Measurements from ENCODE around the gene TYMP.

TYMP gene

DNA sequence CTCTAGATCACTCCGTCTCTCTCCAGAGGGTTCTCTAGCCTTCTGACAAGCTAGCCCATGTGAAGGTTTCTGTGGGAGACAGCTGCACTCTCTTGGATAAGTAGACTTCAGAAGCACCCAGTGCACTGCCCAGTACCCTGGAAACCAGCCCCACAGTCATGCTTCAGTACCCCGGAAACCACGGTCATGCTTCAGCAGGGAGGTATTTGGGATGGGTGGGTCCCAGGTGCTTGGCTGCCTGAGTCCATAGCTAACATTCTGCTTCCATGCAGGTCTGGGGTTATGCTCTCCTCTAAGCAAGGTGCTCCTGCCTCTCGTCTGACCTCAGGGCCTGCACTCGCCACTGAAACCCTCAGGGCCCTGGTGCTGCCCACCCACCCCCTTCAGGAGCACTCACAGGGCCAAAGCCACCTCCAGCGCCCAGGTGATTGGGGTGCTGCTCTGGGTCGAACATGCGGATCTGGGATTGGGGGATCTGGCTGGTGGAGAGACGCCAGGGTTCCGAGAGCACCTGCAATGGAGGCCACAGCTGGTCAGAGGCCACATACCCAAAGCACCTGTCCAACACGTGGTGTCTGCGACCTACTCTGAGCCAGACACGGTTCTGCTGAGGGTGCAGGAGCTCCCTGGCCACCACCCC, 40.2 kb upstream of the TYMP start:
- TF ChIP-seq, protein P1, sequence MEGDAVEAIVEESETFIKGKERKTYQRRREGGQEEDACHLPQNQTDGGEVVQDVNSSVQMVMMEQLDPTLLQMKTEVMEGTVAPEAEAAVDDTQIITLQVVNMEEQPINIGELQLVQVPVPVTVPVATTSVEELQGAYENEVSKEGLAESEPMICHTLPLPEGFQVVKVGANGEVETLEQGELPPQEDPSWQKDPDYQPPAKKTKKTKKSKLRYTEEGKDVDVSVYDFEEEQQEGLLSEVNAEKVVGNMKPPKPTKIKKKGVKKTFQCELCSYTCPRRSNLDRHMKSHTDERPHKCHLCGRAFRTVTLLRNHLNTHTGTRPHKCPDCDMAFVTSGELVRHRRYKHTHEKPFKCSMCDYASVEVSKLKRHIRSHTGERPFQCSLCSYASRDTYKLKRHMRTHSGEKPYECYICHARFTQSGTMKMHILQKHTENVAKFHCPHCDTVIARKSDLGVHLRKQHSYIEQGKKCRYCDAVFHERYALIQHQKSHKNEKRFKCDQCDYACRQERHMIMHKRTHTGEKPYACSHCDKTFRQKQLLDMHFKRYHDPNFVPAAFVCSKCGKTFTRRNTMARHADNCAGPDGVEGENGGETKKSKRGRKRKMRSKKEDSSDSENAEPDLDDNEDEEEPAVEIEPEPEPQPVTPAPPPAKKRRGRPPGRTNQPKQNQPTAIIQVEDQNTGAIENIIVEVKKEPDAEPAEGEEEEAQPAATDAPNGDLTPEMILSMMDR (IDR thresholded peaks at IDR 0.05; ENCODE audit: low read length, missing control alignments) = no peak
- H3K4me3 ChIP-seq (replicated peaks; ENCODE audit: low read depth, low read length) = no peak overlapping the region
- no peak for DNase-seq (ENCODE audit: low read depth)

DNA sequence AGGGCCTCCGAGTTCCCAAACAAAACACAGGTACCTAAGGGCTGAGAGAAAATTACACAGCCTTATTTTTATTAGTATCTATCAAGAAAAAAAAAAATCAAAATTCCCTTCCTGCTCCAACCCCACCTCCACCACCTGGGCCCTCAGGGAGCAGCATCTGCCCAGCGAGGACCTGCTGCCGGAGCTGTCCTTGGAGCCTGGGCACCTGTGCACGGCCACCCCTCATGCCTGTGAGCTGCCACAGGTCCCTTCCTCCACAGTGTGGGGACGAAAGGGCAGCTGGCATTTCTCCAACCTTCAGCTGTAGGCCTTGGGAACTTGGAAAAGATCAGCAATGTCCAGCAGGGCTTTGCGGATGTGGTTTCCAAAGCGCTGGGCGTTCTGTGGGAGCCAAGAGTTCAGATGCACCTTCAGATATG, 39.2 kb upstream of the TYMP start:
- TF ChIP-seq, protein P1 (IDR thresholded peaks at IDR 0.05; ENCODE audit: low read length, missing control alignments) = no peak
- H3K4me3 ChIP-seq (replicated peaks; ENCODE audit: low read depth, low read length) = no peak overlapping the region
- no peak for DNase-seq (ENCODE audit: low read depth)

DNA sequence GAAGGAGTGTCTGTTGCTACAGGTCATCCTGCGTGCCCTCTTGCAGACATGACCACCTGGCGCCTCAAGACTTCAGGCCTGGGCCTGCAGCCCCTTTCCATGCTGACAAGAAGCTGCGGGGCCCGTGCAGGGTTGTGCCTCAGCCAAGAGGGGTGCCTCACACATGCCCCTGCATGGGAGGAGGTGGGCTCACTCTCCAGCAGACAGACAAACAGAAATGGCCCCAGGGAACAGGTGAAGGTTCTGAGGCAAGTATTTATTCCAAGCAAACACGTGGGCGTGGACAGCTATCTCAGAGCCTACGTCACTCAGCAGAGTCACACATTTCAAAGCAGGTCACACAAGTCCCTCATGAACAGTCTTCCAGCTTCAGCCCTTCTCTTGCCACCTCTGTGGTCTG, 38.8 kb upstream of the TYMP start:
- DNase-seq (ENCODE audit: low read depth) = no peak

DNA sequence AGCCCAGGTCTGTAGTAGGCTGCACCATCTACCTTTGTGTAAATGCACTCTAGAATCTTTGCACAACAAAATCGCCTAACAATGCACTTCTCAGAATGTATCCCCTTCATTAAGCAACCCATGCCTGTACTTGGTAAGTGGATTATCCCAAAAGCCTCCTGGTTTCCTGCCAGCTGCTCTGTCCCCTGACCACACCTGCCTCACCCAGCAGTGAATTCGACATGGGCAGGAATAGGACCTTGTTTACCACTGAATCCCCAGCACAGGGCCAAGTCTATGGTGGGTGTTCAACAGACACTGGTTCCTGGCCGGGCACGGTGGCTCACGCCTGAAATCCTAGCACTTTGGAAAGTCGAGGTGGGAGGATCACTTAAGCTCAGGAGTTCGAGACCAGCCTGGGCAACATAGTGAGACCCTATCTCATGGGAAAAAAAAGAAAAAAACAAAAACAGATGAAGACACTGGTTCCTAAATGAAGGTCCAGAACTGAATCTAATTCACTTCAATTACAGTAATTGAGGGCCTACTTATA, 38.0 kb upstream of the TYMP start:
- no peak overlapping the region for H3K4me3 ChIP-seq (replicated peaks; ENCODE audit: low read depth, low read length)
- no peak for DNase-seq (ENCODE audit: low read depth)

More for the DNA sequence above, 38.8 kb upstream of the TYMP start:
- H3K4me3 ChIP-seq (replicated peaks; ENCODE audit: low read depth, low read length) = no peak overlapping the region
- TF ChIP-seq, protein P1 (IDR thresholded peaks at IDR 0.05; ENCODE audit: low read length, missing control alignments) = no peak

DNA sequence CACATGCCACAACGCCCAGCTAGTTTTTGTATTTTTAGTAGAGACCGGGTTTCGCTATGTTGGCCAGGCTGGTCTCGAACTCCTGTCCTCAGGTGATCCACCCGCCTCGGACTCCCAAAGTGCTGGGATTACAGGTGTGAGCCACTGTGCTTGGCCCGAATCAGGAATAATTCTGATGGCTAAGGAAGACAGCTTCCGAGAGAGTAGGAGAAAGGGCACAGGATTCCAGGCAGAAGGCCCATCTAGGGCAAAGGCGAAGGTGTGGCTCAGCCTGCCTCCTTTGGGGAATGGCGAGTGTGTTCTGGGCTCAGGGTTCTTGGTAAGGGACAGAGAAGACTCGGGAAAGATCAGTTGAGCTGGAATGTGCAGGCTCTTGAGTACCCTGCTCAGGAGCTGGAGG, 34.5 kb upstream of the TYMP start:
- TF ChIP-seq, protein P1 (IDR thresholded peaks at IDR 0.05; ENCODE audit: low read length, missing control alignments) = no peak
- no peak overlapping the region for H3K4me3 ChIP-seq (replicated peaks; ENCODE audit: low read depth, low read length)
- no peak for DNase-seq (ENCODE audit: low read depth)

More for the DNA sequence above, 38.0 kb upstream of the TYMP start:
- TF ChIP-seq, protein P1 (IDR thresholded peaks at IDR 0.05; ENCODE audit: low read length, missing control alignments) = no peak

DNA sequence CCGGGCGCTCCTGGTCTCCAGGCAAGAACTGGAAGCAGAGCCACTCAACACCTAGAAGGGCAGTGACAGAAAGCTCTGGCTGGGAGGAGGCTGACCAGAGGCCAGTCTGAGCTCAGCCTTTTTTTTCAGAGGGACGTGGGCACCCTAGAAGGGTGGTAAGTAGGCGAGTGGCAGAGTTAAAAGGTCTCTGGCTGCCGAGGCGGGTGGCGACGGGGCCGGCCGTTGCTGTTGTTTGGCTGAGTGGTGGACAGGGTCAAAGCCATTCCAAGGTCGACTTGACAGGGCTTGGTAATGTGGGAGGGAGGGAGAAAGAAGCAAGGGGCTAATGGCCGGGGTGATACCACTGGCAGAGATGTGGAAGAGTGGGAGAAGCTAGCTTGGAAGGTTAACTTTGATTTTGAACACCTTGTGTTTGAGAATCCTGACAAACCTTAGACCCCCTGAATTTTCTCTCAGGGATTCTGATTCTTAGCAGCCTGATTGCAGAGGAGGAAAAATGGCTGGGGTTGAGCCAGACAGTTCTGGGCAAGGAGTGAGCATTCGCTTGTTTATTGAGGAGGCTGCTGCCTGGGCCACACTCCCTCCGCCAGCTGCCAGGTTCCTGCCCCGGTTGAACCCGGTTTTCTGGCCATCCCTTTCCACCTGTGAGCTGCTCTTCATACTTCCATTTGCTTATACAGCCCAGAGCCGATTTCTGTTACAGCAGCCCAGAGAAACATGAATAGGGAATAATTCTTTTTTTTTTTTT, 33.8 kb upstream of the TYMP start:
- H3K4me3 ChIP-seq (replicated peaks; ENCODE audit: low read depth, low read length) = peak overlapping the region; percentile 60
- TF ChIP-seq, protein P1 (IDR thresholded peaks at IDR 0.05; ENCODE audit: low read length, missing control alignments) = no peak
- no peak for DNase-seq (ENCODE audit: low read depth)

Data from fibroblast of pulmonary artery (primary cell).